GM19463 (cell line): ENCODE data around the gene CCT8L2.
"Not testable (repeated sequence)": the region's sequence is repeated elsewhere in the genome, so short reads cannot be mapped to it uniquely, and the experiment has no call there.

Experiments
- ATAC-seq: cut with Tn5 transposase; IDR thresholded peaks from one replicate; pipeline ENCODE4 v1.9.1; 2021; ENCODE audit warnings: mild to moderate bottlenecking, moderate library complexity; ENCODE audit not compliant: unreplicated experiment

Gene CCT8L2, protein sequence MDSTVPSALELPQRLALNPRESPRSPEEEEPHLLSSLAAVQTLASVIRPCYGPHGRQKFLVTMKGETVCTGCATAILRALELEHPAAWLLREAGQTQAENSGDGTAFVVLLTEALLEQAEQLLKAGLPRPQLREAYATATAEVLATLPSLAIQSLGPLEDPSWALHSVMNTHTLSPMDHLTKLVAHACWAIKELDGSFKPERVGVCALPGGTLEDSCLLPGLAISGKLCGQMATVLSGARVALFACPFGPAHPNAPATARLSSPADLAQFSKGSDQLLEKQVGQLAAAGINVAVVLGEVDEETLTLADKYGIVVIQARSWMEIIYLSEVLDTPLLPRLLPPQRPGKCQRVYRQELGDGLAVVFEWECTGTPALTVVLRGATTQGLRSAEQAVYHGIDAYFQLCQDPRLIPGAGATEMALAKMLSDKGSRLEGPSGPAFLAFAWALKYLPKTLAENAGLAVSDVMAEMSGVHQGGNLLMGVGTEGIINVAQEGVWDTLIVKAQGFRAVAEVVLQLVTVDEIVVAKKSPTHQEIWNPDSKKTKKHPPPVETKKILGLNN

DNA sequence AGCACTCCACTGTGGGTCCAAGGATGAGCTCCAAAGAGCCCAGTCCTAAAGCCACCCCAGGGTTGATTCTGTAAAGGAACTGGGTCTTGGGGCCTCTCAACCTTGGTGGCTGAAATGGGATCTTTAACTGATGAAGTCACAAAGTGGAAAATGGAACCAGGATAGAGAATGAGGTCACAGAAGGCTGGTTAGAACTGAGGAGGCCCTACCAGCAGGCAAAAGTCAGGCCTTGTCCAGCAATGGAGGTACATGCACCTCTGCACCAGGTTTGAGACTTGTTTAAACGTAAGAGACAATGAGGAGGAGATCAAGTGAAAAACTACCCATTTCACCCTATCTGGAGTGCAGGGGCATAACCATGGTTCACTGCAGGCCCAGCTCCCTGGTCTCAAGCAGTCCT, at the start of gene CCT8L2:
CCT8L2 (minus strand) TSS at position 101 of the 400 bp plus-strand sequence. CDS start 260 bp downstream, outside the sequence.
- not testable (repeated sequence) for ATAC-seq

GRCh38 chr22:16635442-16635841, 42.8 kb upstream of the CCT8L2 start:
- ATAC-seq: not testable (repeated sequence)

DNA sequence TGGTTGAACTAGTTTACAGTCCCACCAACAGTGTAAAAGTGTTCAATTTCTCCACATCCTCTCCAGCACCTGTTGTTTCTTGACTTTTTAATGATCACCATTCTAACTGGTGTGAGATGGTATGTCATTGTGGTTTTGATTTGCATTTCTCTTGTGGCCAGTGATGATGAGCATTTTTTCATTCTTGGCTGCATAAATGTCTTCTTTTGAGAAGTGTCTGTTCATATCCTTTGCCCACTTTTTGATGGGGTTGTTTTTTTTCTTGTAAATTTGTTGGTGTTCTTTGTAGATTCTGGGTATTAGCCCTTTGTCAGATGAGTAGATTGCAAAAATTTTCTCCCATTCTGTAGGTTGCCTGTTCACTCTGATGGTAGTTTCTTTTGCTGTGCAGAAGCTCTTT, 41.5 kb upstream of the CCT8L2 start:
- ATAC-seq: not testable (repeated sequence)

GRCh38 chr22:16628476-16628875, 35.9 kb upstream of the CCT8L2 start:
- ATAC-seq: not testable (repeated sequence)

GRCh38 chr22:16625018-16625417, 32.4 kb upstream of the CCT8L2 start:
- not testable (repeated sequence) for ATAC-seq

- not testable (repeated sequence) for ATAC-seq
Measured at GRCh38 chr22:16623595-16623994, 31.0 kb upstream of the CCT8L2 start.

DNA sequence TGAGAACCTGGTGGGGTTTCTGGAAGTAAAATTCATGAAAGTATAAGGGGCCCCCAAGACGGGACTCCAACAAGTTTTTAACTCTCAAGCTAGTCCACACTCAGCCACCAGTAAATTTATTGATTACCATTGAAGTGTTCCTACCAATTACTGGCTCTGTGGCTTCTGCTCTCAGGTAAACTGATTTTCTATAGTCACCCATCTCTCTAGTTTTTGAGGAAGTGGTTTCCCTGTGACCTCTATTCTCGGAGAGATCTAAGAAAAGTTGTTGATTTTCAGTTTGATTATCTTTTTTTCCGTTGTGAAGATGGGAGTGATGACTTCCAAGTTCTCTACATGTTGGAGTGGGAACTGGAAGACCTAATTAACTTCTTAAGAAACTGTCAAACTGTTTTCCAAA, 24.9 kb upstream of the CCT8L2 start:
- not testable (repeated sequence) for ATAC-seq

DNA sequence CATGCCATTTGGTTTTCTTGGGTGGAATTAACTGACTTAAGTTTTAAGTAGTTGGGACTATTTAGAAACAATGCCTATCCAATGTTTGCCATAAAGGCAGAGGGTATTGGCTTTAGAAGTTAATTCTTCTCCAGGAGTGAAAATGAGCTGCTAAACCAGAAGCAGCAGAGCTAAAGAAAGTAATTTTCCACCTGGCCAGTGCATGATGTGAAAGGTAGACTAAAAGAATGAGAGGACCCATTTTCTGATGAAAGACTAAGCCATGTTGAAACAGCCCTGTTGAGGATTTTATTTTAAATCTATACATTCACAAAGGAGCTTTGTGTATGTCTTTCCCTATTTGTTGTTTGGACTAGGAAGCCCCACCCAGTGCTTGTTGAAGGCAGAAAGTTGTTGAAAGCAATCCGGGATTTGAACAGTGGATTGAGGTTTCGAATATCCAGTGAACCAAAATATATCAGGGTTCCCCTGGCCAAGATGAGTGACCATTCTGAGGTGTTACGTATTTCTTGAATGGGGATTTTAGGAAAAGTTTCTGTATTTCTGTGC, 23.9 kb upstream of the CCT8L2 start:
- not testable (repeated sequence) for ATAC-seq

DNA sequence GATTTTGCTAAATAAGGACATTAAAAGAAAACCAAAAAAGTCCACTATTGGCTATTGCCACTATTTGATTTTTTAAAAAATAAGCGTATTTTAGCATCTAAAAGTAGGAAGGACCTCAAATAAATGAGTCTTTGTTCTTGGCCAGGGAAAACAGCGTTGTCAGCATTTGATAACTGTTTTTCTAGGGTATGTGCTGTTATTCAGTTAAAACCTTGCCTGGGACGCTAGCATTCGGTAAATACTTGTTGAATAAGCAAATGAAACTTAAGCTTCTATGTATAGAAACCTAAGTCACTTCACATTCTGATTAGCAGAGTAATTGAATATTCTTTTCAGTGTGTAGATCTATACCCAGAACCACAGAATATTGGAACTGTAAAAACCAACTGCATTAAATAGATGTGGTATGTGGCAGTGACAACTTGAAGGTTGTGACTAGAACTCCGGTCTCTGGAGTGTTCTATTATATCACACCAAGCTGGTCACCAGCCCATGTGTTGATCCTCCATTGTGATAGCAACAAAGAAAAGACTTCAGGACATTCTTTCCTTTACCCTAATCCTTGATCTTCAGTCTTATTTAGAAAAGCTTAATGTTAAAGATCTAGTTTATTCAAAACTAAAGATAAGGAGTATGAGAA, 23.1 kb upstream of the CCT8L2 start:
- not testable (repeated sequence) for ATAC-seq

- ATAC-seq: no peak
Measured at GRCh38 chr22:16609548-16610261, 17.1 kb upstream of the CCT8L2 start.

- ATAC-seq: no peak
Measured at GRCh38 chr22:16608931-16609330, 16.3 kb upstream of the CCT8L2 start.

DNA sequence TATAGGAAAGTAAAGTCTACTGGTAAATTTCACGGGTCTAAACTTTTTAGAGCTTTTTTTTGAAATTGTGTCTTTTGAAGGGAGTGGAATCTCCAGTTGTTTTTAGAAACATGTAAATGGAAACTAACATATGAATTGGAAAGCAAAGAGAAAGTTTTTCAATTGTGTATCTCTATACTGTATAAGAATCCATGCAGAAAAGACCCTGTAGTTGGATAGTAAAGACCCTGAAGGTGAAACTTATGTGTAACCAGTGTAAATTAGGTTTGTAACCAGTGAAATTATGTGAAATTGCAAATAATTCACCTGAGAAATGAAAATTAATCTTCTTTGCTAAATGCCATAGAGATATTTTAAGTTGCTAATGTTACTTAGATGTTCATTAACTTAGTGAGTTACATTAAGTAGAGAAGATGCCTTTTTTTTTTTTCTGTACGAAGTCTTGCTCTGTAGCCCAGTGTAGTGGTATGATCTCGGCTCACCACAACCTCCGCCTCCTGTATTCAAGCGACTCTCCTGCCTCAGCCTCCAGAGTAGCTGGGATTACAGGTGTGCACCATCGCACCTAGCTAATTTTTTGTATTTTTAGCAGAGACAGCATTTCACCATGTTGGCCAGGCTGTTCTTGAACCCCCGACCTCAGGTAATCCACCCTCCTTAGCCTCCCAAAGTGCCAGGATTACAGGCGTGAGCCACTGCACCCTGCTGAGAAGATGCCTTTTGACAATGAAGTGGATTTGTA, 11.8 kb upstream of the CCT8L2 start:
- ATAC-seq: not testable (repeated sequence)

DNA sequence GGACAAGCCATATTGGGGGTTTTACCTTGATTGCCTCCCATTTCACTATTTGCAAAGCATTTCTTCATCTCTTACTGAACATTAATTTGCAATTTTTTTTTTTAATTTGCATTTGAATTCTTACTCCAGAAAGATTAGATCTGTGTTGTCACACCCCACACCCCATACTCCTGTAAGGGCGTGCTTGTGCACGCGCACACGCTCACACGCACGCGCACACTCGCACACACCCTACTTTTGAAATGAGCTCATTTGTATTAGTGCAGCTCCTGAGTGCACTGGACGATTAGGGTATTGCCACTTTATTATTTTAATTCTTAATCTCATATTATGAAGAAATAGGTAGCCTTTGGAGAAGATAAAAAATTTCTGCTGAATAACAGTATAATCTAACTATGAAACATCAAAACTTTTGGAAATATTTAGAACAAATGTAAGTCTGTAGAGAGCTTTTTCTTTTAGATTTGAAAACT, 11.2 kb upstream of the CCT8L2 start:
- ATAC-seq: not testable (repeated sequence)

DNA sequence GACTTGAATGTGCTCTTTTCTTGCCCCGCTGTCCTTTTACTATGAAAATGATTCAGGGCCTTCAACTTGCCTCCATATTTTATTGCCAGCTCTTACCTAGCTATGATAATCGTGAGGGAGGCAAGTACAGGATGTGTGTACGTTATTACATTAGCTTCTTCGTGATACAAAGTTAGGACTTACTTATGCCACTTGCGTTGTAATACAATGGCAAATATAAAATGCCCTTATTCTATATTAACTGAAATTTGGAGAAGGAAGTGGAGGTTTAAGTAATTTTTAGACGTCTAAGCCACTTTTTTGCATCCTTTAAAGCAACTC, 10.8 kb upstream of the CCT8L2 start:
- ATAC-seq: no peak

- not testable (repeated sequence) for ATAC-seq
Measured at GRCh38 chr22:16602728-16603447, 10.3 kb upstream of the CCT8L2 start.

DNA sequence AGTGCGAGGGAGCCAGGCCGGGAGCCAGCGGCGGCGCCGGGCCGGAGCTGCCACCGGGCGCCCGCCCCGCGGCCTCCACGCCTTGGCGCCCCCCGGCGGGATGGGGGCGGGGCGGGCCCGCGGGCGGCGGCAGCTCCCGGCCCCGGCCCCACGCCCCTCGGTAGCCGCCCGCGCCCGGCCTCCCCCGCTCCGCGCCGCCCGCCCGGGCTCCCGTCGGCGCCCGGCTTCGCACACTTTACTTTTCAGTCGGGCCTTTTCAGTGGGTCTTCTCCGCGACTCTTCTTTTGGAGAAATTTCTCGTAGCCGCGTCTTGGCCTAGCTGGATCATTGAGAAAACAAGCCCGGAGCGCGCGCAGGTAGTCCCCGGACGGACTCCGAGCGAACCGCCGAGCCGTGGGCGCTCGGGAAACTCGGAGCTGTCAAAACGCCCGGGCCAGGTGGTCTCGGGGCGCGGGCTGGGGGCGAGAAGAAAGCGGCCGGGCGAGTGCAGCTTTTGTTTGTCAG, 9.7 kb upstream of the CCT8L2 start:
- ATAC-seq: not testable (repeated sequence)

- no peak for ATAC-seq
Measured at GRCh38 chr22:16601437-16602223, 9.0 kb upstream of the CCT8L2 start.

DNA sequence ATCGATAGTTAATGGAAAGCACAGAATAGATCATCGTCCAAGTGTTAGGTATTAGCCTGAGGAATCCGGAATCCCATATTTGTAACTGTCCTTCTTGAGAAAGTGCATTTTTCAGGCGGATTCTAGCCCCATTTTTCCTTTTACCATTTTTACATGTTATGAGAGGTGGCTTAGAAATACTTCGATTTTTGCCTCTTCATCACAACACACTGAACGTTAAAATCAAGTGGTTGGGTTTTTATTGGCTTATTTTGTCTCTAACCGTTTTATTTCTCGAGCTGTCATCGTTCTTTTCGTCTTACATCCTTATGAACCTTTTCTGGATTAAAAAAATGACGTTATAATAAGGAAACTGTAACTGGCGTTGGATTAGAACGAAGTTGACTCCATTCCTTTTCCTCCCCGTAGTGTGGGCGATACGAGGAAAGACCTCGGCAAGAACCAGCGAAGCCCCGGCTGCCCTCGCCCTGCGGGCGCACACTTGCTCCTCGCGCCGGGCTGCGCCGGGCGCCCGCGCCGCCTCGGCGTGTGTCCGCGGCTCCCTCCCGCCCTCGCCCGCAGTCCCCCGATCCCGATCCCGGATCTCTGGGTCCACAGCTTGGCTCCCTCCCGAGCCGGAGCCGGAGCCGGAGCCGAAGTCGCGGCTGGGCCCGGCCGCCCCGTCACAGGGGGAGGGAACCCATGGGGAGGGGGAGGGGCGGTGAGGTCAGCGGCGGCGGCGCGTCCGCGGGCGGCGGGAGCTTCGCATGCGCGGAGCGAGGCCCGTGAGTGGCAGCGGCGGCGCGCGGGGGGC, 8.2 kb upstream of the CCT8L2 start:
- ATAC-seq: not testable (repeated sequence)
